ENCODE results near the gene DNAH7. TPM values are rescaled to one million over a fixed set of nuclear protein-coding genes. Genes with fewer than 3 reads are reported as not detected.
"Not testable (repeated sequence)": the region's sequence is repeated elsewhere in the genome, so short reads cannot be mapped to it uniquely, and the experiment has no call there.

Gene DNAH7
- total RNA-seq, 6 experiments from 2014 or later, result 0.12 to 0.35 (median 0.26) TPM

DNA sequence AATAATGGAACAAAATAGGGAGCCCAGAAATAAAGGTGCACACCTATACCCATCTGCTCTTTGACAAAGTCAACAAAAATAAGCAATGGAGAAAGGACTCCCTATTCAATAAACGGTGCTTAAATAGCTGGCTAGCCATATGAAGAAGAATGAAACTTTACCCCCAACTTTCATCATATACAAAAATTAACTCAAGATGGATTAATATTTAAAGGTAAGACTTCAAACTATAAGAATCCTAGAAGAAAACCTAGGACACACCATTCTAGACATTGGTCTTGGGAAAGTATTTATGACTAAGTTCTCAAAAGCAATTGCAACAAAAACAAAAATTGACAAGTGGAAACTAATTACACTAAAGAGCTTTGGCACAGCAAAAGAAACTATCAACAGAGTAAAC is 139.1 kb downstream of the DNAH7 start:
- no peak overlapping the region for H3K27ac ChIP-seq
- WGBS (ENCODE audit: insufficient coverage, low coverage, low lambda C conversion rate, missing lambda C conversion rate), result 62% methylated on average over 1 of the region's 1 CpG
- DNase-seq, result no peak
- no peak for TF ChIP-seq POLR2A (IDR thresholded peaks at IDR 0.05)
- TF ChIP-seq, protein P1, sequence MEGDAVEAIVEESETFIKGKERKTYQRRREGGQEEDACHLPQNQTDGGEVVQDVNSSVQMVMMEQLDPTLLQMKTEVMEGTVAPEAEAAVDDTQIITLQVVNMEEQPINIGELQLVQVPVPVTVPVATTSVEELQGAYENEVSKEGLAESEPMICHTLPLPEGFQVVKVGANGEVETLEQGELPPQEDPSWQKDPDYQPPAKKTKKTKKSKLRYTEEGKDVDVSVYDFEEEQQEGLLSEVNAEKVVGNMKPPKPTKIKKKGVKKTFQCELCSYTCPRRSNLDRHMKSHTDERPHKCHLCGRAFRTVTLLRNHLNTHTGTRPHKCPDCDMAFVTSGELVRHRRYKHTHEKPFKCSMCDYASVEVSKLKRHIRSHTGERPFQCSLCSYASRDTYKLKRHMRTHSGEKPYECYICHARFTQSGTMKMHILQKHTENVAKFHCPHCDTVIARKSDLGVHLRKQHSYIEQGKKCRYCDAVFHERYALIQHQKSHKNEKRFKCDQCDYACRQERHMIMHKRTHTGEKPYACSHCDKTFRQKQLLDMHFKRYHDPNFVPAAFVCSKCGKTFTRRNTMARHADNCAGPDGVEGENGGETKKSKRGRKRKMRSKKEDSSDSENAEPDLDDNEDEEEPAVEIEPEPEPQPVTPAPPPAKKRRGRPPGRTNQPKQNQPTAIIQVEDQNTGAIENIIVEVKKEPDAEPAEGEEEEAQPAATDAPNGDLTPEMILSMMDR (IDR thresholded peaks at IDR 0.05), result no peak
- ATAC-seq, result no peak
- H3K36me3 ChIP-seq, result no peaks in the 10 kb centered on the region
- H3K4me1 ChIP-seq, result no peaks in the 10 kb centered on the region
- no peak overlapping the region for H3K4me3 ChIP-seq
- no peaks in the 10 kb centered on the region for H3K9me3 ChIP-seq
- no peaks in the 10 kb centered on the region for H3K27me3 ChIP-seq
- intact Hi-C loops (cut with DNase I), result no loop called here

DNA sequence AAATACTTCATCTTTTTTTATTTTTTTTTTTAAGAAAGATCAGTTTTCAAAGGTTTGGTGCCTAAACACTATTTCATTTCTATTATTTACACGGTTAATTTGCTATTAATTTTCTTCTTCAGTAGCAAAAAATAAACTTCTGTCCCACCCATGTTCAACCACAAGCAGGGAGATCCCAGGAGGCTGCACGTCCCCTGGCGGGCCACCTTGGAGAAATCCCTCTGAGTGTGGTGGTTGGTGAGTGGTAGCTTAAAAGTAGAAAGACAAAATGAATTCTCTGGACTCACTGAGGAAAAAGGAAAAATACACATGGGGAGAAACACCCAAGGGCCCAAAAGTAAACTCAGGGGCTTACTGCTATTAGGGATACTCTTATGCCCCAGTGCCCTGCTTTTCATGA is 143.5 kb downstream of the DNAH7 start:
- H3K36me3 ChIP-seq, result no peaks in the 10 kb centered on the region
- DNase-seq (no peak), ATAC-seq (no peak)
- H3K27ac ChIP-seq, result no peak overlapping the region
- no peak for TF ChIP-seq POLR2A (IDR thresholded peaks at IDR 0.05)
- TF ChIP-seq, protein P1 (IDR thresholded peaks at IDR 0.05), result no peak
- intact Hi-C loops (cut with DNase I), result no loop called here
- H3K9me3 ChIP-seq, result no peaks in the 10 kb centered on the region
- H3K27me3 ChIP-seq, result no peaks in the 10 kb centered on the region
- WGBS (ENCODE audit: insufficient coverage, low coverage, low lambda C conversion rate, missing lambda C conversion rate), result 58% methylated on average over 3 of the region's 3 CpGs
- H3K4me1 ChIP-seq, result no peaks in the 10 kb centered on the region
- H3K4me3 ChIP-seq, result no peak overlapping the region

DNA sequence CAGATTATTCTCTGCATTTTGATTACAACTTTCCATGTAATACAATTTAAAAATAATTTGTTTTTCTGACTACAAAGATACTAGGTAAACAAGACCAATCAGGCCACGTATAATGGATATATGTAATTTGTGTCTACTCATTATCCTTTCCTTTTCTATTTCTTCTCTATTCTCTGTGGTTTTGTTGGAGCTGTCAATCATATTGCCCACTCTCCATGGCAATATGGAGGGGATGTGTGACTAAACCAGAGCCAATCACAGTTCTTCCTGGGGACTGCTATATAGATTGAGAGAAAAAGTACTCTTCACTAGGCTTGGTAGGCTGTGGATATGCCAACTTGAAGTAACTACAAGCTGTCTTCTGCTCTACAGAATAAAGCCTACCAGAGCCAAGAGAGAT is 144.7 kb downstream of the DNAH7 start:
- no peak for DNase-seq
- Histone ChIP-seq H3K36me3 (no peaks in the 10 kb centered on the region), H3K4me3 (no peak overlapping the region), H3K4me1 (no peaks in the 10 kb centered on the region), H3K27ac (no peak overlapping the region), H3K27me3 (no peaks in the 10 kb centered on the region), H3K9me3 (no peaks in the 10 kb centered on the region)
- intact Hi-C loops (cut with DNase I), result no loop called here
- WGBS (ENCODE audit: insufficient coverage, low coverage, low lambda C conversion rate, missing lambda C conversion rate), result 56% methylated on average over 1 of the region's 1 CpG
- TF ChIP-seq POLR2A (IDR thresholded peaks at IDR 0.05), result no peak
- TF ChIP-seq, protein P1 (IDR thresholded peaks at IDR 0.05), result no peak
- no peak for ATAC-seq

DNA sequence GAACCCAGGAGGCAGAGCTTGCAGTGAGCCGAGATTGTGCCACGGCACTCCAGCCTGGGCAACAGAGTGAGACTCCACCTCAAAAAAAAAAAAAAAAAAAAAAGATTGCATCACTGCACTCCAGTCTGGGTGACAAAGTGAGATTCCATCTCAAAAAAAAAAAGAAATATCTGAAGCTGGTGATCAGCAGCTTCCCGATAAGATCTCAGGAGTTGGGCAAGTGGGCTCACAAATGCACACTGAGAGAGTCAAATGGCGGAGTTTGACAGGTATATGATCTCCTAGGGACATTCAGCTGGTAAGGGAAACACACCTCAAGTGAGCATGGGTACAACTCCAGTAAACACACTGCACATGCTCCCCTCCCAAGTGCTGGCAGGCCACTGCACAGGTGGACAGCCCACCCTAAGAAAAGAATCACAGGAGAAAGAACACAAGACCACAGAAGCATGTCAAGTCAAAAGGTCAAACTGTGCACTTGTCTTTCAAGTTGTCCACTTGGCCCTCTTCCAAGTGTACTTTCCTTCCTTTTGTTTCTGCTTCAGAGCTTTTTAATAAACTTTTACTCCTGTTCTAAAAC is 151.5 kb downstream of the DNAH7 start:
- DNase-seq; H3K36me3 ChIP-seq; H3K4me1 ChIP-seq; H3K9me3 ChIP-seq; H3K4me3 ChIP-seq; H3K27me3 ChIP-seq; intact Hi-C loops (cut with DNase I); H3K27ac ChIP-seq; ATAC-seq: not testable (repeated sequence)
- WGBS (ENCODE audit: insufficient coverage, low coverage, low lambda C conversion rate, missing lambda C conversion rate), result 78% methylated on average over 2 of the region's 4 CpGs

DNA sequence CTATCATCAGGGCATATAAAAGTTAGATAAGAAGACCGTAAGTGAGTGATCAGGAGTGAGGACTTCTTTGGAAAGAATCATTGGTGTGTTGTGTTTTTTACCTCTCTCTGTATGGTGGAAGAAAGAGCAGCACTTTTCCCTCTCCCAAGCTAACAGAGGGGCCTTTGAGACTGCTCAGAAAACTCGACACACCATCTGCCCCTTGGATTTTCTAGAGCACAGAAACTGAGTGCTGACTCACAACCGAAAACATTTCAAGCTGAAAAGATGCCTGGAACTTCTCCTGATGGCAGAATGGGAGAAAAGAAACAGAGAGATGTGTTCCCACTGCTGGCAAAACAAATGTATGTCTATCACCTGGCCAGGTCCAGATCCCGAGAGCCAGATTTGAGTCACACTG is 156.6 kb downstream of the DNAH7 start:
- H3K9me3 ChIP-seq, result no peaks in the 10 kb centered on the region
- H3K27ac ChIP-seq, result no peak overlapping the region
- 37% methylated on average over 4 of the region's 4 CpGs for WGBS (ENCODE audit: insufficient coverage, low coverage, low lambda C conversion rate, missing lambda C conversion rate)
- no peak for DNase-seq
- no peaks in the 10 kb centered on the region for H3K36me3 ChIP-seq
- TF ChIP-seq, protein P1 (IDR thresholded peaks at IDR 0.05), result no peak
- ATAC-seq, result no peak
- no peaks in the 10 kb centered on the region for H3K27me3 ChIP-seq
- intact Hi-C loops (cut with DNase I), result no loop called here
- H3K4me1 ChIP-seq, result no peaks in the 10 kb centered on the region
- H3K4me3 ChIP-seq, result no peak overlapping the region
